Nephron (organoid): ENCODE results near the gene MYBL2.

Experiments
- H3K27ac Mint-ChIP-seq, 3 experiments: 2 replicates each; pipeline ENCODE4 v1.8.0; 2020; ENCODE audit warnings: mixed read lengths in 3 of 3, mild to moderate bottlenecking in 2 of 3, moderate library complexity in 1 of 3
- H3K27me3 Mint-ChIP-seq: 2 replicates; pipeline ENCODE4 v1.8.0; 2021; ENCODE audit warnings: low read depth, mild to moderate bottlenecking, moderate library complexity, mixed read lengths
- H3K36me3 Mint-ChIP-seq: 2 replicates; pipeline ENCODE4 v1.8.0; 2020; ENCODE audit warnings: low read depth, mixed read lengths
- H3K4me1 Mint-ChIP-seq: 2 replicates; pipeline ENCODE4 v1.8.0; 2020; ENCODE audit warnings: mixed read lengths
- H3K4me3 Mint-ChIP-seq, 3 experiments: 2 replicates each; pipeline ENCODE4 v1.8.0; 2020; ENCODE audit warnings: mild to moderate bottlenecking in 3 of 3, mixed read lengths in 3 of 3, moderate library complexity in 2 of 3
- H3K9me3 Mint-ChIP-seq: 2 replicates; pipeline ENCODE4 v1.8.0; 2020; ENCODE audit warnings: mixed read lengths
- CTCF ChIP-seq, 3 experiments: fragments of 200-600 bp; sonication (generic); IDR thresholded peaks; one replicate each; pipeline ENCODE4 v1.5.0; 2021; ENCODE audit warnings: antibody characterized with exemption in 3 of 3; ENCODE audit not compliant: unreplicated experiment in 3 of 3

The MYBL2 gene

GRCh38 chr20:43665466-43666176 is 1.3 kb upstream of the MYBL2 start:
- TF ChIP-seq CTCF (IDR thresholded peaks at IDR 0.05; ENCODE audit: unreplicated experiment in 3 of 3), result no peak
- Mint-ChIP-seq H3K27ac (no peak overlapping the region), H3K4me1 (no peaks in the 10 kb centered on the region), H3K27me3 (peaks cover 22% of the 10 kb centered on the region), H3K9me3 (no peaks in the 10 kb centered on the region), H3K4me3 (peak overlapping the region; percentile 53 to 80 (median 67)), H3K36me3 (no peaks in the 10 kb centered on the region)

- Mint-ChIP-seq H3K4me3 (peak overlapping the region; percentile 69 to 74 (median 71)), H3K36me3 (no peaks in the 10 kb centered on the region), H3K27ac (no peak overlapping the region), H3K4me1 (no peaks in the 10 kb centered on the region), H3K9me3 (no peaks in the 10 kb centered on the region), H3K27me3 (peaks cover 22% of the 10 kb centered on the region)
- no peak for TF ChIP-seq CTCF (IDR thresholded peaks at IDR 0.05; ENCODE audit: unreplicated experiment in 3 of 3)
Measured at GRCh38 chr20:43667341-43668132, 623 bp downstream of the MYBL2 start.

DNA sequence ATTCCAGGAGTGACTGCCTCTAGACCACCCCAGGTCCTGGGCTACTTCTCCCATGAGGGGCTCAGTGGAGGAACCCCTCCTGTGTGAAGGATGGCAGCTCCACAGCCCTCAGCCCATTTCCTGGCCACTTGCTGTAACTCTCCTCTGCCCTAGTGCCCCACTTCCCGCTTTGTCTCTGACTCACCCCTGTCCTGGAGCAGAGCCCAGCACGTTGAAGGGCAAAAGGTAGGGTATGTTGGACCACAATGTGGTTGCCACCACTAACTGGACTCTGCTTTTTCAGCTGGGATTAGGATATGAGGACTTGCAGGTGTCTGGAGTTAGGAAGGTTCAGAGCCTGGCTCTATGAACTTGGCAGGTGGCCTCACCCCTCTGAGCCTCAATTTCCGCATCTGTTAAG is 2.4 kb downstream of the MYBL2 start:
- no peak overlapping the region for H3K27ac Mint-ChIP-seq
- H3K9me3 Mint-ChIP-seq, result no peaks in the 10 kb centered on the region
- H3K27me3 Mint-ChIP-seq, result peaks cover 22% of the 10 kb centered on the region
- TF ChIP-seq CTCF (IDR thresholded peaks at IDR 0.05; ENCODE audit: unreplicated experiment in 3 of 3), result no peak
- peaks cover 5% of the 10 kb centered on the region for H3K36me3 Mint-ChIP-seq
- H3K4me3 Mint-ChIP-seq, result peak overlapping the region; percentile 32 to 37 (median 32)
- no peaks in the 10 kb centered on the region for H3K4me1 Mint-ChIP-seq

DNA sequence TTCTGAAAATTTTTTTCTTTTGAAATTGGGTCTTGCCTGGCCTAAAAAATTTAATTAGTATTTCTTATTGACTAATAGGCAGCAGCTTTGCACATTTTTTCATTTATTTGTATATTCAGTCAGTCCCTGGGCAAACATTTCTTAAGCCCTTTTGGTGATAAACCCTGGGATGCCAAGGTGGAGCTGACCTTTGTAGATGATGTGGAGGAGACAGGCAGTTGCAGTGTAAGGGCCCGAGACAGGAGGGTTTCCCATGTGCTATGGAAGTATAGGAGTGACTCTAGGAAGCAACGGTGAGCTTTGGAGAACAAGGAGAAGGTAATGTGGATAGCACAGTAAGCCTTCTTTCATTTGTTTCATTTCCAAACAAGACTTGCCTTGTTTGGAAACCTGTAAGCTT is 3.5 kb downstream of the MYBL2 start:
- H3K27me3 Mint-ChIP-seq, result peaks cover 14% of the 10 kb centered on the region

DNA sequence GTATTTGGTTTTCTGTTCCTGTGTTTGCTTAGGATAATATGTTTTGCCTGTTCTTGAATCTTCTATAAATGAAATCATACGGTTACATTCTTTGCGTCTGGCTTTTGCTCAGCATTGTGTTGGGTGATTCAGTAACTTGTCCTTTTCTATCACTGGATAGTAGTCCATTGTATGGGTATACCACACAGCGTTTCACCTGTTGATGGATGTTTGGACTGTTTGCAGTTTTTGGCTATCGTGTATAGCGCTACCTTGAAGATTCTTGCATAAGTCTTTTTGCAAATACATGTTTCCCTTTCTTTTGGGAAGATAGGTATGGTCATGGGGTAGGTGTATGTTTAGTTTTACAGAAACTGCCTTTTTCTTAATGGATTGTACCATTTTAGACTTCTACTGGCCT is 9.5 kb downstream of the MYBL2 start:
- Mint-ChIP-seq H3K4me1 (no peaks in the 10 kb centered on the region), H3K27me3 (peaks cover 6% of the 10 kb centered on the region), H3K27ac (no peak overlapping the region), H3K4me3 (no peak overlapping the region), H3K9me3 (no peaks in the 10 kb centered on the region), H3K36me3 (peaks cover 20% of the 10 kb centered on the region)
- TF ChIP-seq CTCF (IDR thresholded peaks at IDR 0.05; ENCODE audit: unreplicated experiment in 3 of 3), result no peak

More for the DNA sequence above, 3.5 kb downstream of the MYBL2 start:
- Mint-ChIP-seq H3K4me1 (no peaks in the 10 kb centered on the region), H3K4me3 (no peak overlapping the region), H3K9me3 (no peaks in the 10 kb centered on the region), H3K36me3 (peaks cover 6% of the 10 kb centered on the region), H3K27ac (no peak overlapping the region)
- TF ChIP-seq CTCF (IDR thresholded peaks at IDR 0.05; ENCODE audit: unreplicated experiment in 3 of 3), result no peak
